CMK (cell line): ENCODE measurements around the gene FOSL2.

ENCODE experiments used
- DNase-seq: peaks from one replicate; pipeline ENCODE4 v3.0.0-alpha.2; 2010; ENCODE audit warnings: low read depth

The FOSL2 gene

GRCh38 chr2:28375236-28375635, 17.4 kb upstream of the FOSL2 start:
- no peak for DNase-seq

GRCh38 chr2:28375742-28376631, 16.7 kb upstream of the FOSL2 start:
- DNase-seq: no peak

GRCh38 chr2:28377195-28377816, 15.4 kb upstream of the FOSL2 start:
- no peak for DNase-seq

DNA sequence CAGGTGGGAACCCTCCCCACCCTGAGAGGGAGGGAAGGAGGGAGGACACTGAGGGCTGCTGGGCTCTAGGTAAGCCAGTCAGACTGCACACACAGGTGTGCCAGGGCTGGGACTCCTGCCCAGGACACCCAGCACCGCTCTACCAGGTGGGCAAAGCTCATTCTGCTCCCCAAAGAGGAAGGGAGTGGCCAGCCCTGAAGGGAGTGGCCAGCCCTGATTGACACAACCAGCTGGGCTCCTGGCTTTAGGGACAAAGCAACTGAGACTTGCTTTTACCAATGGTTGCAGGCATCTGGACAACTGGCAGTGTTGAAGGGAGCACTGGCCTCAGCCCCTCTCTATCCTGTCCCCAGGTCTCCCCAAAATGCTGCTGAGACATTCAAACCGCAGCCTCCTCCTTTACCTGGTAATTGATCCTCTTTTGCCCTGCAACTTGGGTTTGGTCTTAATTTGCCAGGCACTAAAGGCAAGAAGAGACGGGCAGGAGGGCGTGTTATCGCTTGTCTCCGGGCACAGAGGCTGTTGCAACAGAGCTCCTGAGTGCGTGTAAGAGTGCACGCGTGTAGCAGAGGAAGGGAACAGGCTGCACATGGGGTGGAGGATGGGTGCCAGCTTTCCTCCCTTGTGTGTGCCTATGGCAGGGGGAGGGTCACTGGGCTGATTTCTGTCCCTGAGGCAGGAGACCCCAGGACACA, 14.5 kb upstream of the FOSL2 start:
- no peak for DNase-seq

- no peak for DNase-seq
These were observed 13.7 kb upstream of the FOSL2 start for GRCh38 chr2:28378679-28379584.

DNA sequence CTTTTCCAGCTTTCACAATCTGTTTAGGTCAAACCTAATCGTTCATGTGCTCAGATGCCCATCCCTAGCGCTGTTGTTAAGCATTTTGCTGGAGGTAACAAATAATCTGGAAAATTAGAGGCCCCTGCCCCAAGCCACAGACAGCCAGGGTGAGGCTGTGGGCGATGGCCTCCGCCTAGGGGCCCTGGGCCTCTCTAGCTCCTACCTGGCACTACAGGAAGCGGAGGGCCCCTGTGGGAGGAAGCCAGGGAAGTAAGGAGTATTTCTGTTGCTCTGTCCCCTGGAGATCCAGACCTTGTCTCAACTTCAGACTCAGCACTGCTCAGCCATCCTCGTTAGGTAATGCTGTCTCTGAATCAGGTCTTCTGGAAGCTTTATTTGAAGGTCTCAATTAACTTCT, 12.4 kb upstream of the FOSL2 start:
- no peak for DNase-seq

- no peak for DNase-seq
These were observed 11.2 kb upstream of the FOSL2 start for GRCh38 chr2:28381225-28382180.

- no peak for DNase-seq
These were observed 9.9 kb upstream of the FOSL2 start for GRCh38 chr2:28382755-28383154.

DNA sequence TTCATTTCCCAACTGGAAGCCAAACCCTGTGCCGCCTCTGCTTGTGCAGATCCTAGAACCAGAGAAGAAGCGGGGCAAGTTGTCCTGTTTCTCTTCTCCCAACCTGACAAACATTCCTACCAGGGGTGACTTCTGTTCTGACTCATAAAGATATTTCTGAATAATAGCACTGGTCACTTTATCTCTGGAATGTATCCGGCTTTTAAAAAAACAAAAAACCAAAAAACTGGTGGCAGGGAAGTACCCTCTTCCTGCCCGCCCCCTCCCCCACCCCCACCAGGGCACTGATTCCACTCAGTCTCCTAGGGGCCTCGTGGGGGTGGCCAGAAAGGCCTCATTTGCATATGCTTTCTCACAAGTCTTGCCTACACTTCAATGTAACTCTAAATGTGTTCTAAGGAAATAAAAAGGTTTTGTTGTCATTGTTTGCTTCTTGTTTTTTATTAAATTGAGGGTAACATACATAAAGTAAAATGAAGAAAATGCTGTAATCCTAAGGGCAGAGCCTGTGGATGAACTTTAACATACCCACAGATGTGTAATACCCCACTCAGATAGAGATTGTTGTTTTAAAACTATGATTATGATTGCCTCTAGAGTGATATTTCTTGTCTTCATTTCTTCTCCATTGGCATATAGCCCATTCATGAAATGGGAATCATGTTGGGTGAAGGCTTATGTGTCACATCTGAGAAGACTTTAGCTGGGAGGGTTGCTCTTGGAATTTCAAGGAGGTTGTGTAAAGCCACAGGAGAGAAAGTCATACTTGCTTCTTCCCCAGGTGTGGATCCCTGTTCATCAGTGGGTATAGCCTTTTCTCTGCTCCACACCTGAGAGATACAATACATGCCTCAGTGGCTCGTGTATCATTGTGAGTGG, 5.3 kb upstream of the FOSL2 start:
- no peak for DNase-seq

DNA sequence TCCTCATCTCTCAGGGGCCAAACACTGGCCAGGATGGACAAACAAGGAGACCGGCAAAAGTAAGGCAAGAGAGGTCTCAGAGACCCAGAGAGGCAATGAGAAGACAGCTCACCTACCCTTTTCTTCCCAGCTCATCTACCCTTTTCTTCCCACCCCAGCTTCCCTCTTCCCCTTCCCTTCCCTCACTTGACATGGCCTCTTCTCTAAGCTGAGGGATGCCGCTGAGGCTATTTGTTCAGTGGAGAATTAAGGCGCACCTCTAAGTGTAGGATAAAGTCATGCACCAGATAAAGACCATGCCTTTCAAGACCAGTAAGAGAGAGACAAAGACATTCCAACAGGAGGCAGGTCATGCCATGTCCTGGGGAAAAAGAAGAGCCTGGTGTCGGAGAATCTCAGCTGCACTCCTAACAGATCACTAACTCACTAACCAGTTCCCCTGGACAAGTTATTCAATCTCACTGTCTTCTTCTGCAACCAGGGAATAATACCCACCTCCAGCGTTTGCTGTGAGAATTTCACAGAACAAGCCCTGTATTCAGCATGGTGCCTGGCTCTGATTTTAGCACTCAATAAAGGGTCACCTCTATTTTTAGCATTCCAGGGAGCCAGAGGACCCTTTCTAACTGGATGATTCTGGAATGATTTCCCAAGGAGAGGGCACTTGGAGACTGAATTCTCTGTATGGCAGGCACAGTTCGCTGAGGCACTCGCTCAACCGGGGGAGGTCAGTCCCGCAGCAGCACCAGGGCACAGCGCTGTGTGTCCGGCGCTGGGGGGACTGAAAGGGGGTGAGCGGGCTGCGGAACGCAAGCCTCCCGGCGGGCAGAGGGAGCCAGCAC, 3.0 kb upstream of the FOSL2 start:
- DNase-seq: no peak

GRCh38 chr2:28390241-28390745, 2.4 kb upstream of the FOSL2 start:
- peak; percentile 56 for DNase-seq

- DNase-seq: no peak
These were observed 1.7 kb upstream of the FOSL2 start for GRCh38 chr2:28390746-28391563.

DNA sequence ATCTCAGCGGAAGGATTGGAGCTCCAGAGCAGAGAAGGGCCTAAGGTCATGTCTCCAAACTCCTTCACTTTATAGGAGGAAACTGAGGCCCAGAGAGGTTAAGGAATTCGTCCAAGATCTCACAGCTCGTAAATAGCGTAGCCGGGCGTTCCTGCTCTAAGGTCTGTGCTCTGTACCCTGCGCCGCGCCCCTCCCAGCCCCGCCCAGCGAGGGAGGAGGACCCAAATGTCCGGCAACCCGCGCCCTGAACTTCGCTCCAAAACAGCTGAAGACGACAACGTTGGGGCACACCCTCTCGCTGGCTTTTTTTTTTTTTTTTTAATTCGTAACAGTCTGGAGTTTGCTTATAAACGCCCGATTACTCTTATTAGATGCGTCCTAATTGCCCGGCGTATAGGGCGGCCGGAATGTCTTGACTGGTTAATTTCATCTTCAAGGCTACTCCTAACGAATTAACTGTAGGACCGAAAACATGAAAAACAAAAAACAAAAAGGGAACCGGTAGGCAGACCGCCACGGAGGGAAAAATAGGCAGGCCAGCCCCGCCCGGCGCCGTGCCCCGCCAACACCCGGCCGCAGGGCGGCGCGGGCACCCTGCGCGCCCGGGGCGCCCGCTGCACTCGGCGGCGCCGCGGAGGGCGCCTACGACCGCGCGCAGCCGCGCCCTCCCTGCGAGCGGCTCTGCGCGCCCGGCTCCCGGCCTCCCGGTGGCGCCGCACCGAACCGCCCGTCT, 928 bp upstream of the FOSL2 start:
- no peak for DNase-seq

DNA sequence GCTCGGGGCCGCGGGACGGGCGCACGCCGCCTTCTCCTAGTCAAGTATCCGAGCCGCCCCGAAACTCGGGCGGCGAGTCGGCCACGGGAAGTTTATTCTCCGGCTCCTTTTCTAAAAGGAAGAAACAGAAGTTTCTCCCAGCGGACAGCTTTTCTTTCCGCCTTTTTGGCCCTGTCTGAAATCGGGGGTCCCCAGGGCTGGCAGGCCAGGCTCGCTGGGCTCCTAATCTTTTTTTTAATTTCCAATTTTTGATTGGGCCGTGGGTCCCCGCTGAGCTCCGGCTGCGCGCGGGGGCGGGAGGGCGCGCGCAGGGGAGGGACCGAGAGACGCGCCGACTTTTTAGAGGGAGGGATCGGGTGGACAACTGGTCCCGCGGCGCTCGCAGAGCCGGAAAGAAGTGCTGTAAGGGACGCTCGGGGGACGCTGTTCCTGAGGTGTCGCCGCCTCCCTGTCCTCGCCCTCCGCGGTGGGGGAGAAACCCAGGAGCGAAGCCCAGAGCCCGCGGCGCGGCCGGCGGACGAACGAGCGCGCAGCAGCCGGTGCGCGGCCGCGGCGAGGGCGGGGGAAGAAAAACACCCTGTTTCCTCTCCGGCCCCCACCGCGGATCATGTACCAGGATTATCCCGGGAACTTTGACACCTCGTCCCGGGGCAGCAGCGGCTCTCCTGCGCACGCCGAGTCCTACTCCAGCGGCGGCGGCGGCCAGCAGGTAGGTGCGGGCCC, 617 bp downstream of the FOSL2 start:
- DNase-seq: no peak

- no peak for DNase-seq
These were observed 1.7 kb downstream of the FOSL2 start for GRCh38 chr2:28394331-28394877.

- no peak for DNase-seq
These were observed 2.3 kb downstream of the FOSL2 start for GRCh38 chr2:28394997-28395333.
